A549 (cell line): ENCODE measurements around the gene PLAC1. TPM values are rescaled to one million over a fixed set of nuclear protein-coding genes. Genes with fewer than 3 reads are reported as not detected.

Source experiments
- ATAC-seq, 2 experiments: fragments of 200-7000 bp in 1 of 2; fragments of >200 bp in 1 of 2; cut with Nextera tagmentation in 1 of 2; cut with Tn5 transposase in 1 of 2; 3 replicates each; pipeline versions ENCODE4 v1.8.0 to v1.9.1; 2018 to 2020; ENCODE audit warnings: mild to moderate bottlenecking in 1 of 2, moderate library complexity in 1 of 2
- CTCF ChIA-PET: fragments of 300-600 bp; sonication (Branson Sonifier 250); formaldehyde crosslinking; extraction: SDS; loops from one replicate; lab custom pipeline; 2021; ENCODE audit warnings: antibody characterized with exemption, inconsistent platforms; lab: Yijun Ruan, JAX
- POLR2A ChIA-PET: fragments of 350-600 bp; formaldehyde crosslinking; extraction: SDS; loops from one replicate; lab custom pipeline; 2021; ENCODE audit warnings: antibody characterized with exemption, inconsistent platforms; lab: Yijun Ruan, JAX
- DNase-seq, 2 experiments: peaks; one replicate each; pipeline versions ENCODE4 v3.0.0 to v3.0.0-alpha.2; 2011 to 2016; ENCODE audit warnings: low read depth in 1 of 2, low spot score in 1 of 2
- FAIRE-seq: peaks from 2 replicates; lab custom pipeline; 2011; peaks lifted over from hg19 to GRCh38; lab: Jason Lieb, UNC
- H3K27ac ChIP-seq, 2 experiments: fragments of >200 bp; sonication (Bioruptor Twin); formaldehyde crosslinking; 3 replicates each; pipeline ENCODE4 v1.5.1; 2016 to 2017
- H3K4me1 ChIP-seq: fragments of >200 bp; sonication (Bioruptor Twin); formaldehyde crosslinking; 3 replicates; pipeline ENCODE4 v1.6.1; 2016
- H3K4me2 ChIP-seq: fragments of >200 bp; sonication (Bioruptor Twin); formaldehyde crosslinking; 3 replicates; pipeline ENCODE4 v1.6.1; 2016
- H3K4me3 ChIP-seq: fragments of >200 bp; sonication (Bioruptor Twin); formaldehyde crosslinking; 3 replicates; pipeline ENCODE4 v1.5.1; 2016
- H3K9me3 ChIP-seq: fragments of >200 bp; sonication (Bioruptor Twin); formaldehyde crosslinking; 3 replicates; pipeline ENCODE4 v1.6.1; 2016
- CEBPB ChIP-seq, 2 experiments: fragments of >200 bp in 1 of 2; sonication (Bioruptor Twin) in 1 of 2; formaldehyde crosslinking in 1 of 2; IDR thresholded peaks; 2 replicates each; pipeline ENCODE4 v1.6.1; 2012 to 2016
- CHD4 ChIP-seq: fragments of 200-600 bp; sonication (generic); IDR thresholded peaks from 2 replicates; pipeline ENCODE4 v1.6.1; 2016; ENCODE audit warnings: antibody characterized with exemption, mild to moderate bottlenecking, borderline replicate concordance
- ESRRA ChIP-seq: fragments of 150-350 bp; IDR thresholded peaks from 2 replicates; pipeline ENCODE4 v1.6.1; 2014; ENCODE audit warnings: mild to moderate bottlenecking, low read length, borderline replicate concordance
- FOSL2 ChIP-seq, 2 experiments: fragments of 450-650 bp in 1 of 2; fragments of >200 bp in 1 of 2; sonication (Bioruptor Twin) in 1 of 2; formaldehyde crosslinking; IDR thresholded peaks; 2 replicates each; pipeline versions ENCODE4 v1.5.0 to v1.6.1; 2016 to 2020; ENCODE audit warnings: mild to moderate bottlenecking in 1 of 2, moderate library complexity in 1 of 2
- HEYL ChIP-seq: fragments of 250-450 bp; sonication (Bioruptor Pico); IDR thresholded peaks from 2 replicates; pipeline ENCODE4 v1.8.0; 2021; ENCODE audit warnings: mild to moderate bottlenecking, moderate library complexity
- HOXA7 ChIP-seq: fragments of 250-450 bp; sonication (Bioruptor Pico); IDR thresholded peaks from 2 replicates; pipeline ENCODE4 v1.5.0; 2020; ENCODE audit warnings: mild to moderate bottlenecking, moderate library complexity
- JUN ChIP-seq, 2 experiments: fragments of >200 bp; sonication (Bioruptor Twin); formaldehyde crosslinking; IDR thresholded peaks; 2 replicates in 1 of 2; 3 replicates in 1 of 2; pipeline ENCODE4 v1.6.1; 2016 to 2017
- JUNB ChIP-seq: fragments of >200 bp; sonication (Bioruptor Twin); formaldehyde crosslinking; IDR thresholded peaks from 2 replicates; pipeline ENCODE4 v1.6.1; 2016
- KDM1A ChIP-seq: fragments of 200-600 bp; sonication (generic); IDR thresholded peaks from 2 replicates; pipeline ENCODE4 v1.6.1; 2016; ENCODE audit warnings: low read depth, mild to moderate bottlenecking
- KDM5A ChIP-seq: fragments of 200-600 bp; sonication (generic); IDR thresholded peaks from 2 replicates; pipeline ENCODE4 v1.6.1; 2016; ENCODE audit warnings: antibody characterized with exemption, mild to moderate bottlenecking
- MAZ ChIP-seq: fragments of 150-350 bp; IDR thresholded peaks from 2 replicates; pipeline ENCODE4 v1.6.1; 2014; ENCODE audit warnings: antibody characterized with exemption, low read depth, low read length, borderline replicate concordance
- MYC ChIP-seq: IDR thresholded peaks from 2 replicates; pipeline ENCODE4 v1.6.1; 2012; ENCODE audit warnings: mild to moderate bottlenecking, inconsistent platforms, low read length, improper control_type of control experiment, borderline replicate concordance
- NR3C1 ChIP-seq: fragments of >200 bp; sonication (Bioruptor Twin); formaldehyde crosslinking; IDR thresholded peaks from 3 replicates; pipeline ENCODE4 v1.6.1; 2017
- POLR2A ChIP-seq: IDR thresholded peaks from 2 replicates; pipeline ENCODE4 v1.6.1; 2012; ENCODE audit warnings: mild to moderate bottlenecking, low read length
- RARB ChIP-seq: fragments of 250-450 bp; sonication (Bioruptor Pico); IDR thresholded peaks from 2 replicates; pipeline ENCODE4 v1.8.0; 2021; ENCODE audit warnings: mild to moderate bottlenecking, moderate library complexity
- RNF2 ChIP-seq: fragments of 200-600 bp; sonication (generic); IDR thresholded peaks from 2 replicates; pipeline ENCODE4 v1.6.1; 2016; ENCODE audit warnings: low read depth, mild to moderate bottlenecking, antibody characterized with exemption, moderate library complexity, borderline replicate concordance
- SMC3 ChIP-seq: fragments of >200 bp; sonication (Bioruptor Twin); formaldehyde crosslinking; IDR thresholded peaks from 3 replicates; pipeline ENCODE4 v1.6.1; 2018; ENCODE audit warnings: inconsistent platforms
- TFCP2L1 ChIP-seq: fragments of 250-450 bp; sonication (Bioruptor Pico); IDR thresholded peaks from 2 replicates; pipeline ENCODE4 v1.5.0; 2021; ENCODE audit warnings: mild to moderate bottlenecking
- TP53 ChIP-seq: fragments of 250-450 bp; sonication (Bioruptor Pico); IDR thresholded peaks from 2 replicates; pipeline ENCODE4 v1.5.0; 2021; ENCODE audit warnings: mild to moderate bottlenecking, moderate library complexity
- ZC3H11A ChIP-seq: fragments of 450-650 bp; IDR thresholded peaks from 2 replicates; pipeline ENCODE4 v1.6.1; 2014; ENCODE audit warnings: antibody characterized with exemption, mild to moderate bottlenecking
- ZNF302 ChIP-seq: fragments of 250-450 bp; sonication (Bioruptor Pico); IDR thresholded peaks from 2 replicates; pipeline ENCODE4 v1.9.0; 2021; ENCODE audit warnings: inconsistent platforms, mild to moderate bottlenecking, moderate library complexity
- WGBS: methylation state at CpG from one replicate; pipeline ENCODE4 v1.1.6; 2017; ENCODE audit errors: missing lambda C conversion rate; 5-methylcytosine and 5-hydroxymethylcytosine counted together
- polyA plus RNA-seq, 4 experiments: library from polyadenylated mRNA; depleted of rRNA in 3 of 4; stranded (reverse); fragments of >200 nt; fragmentation: RNase III in 1 of 4; extraction: RNeasy Plus Mini Kit Qiagen cat#74134 plus additional on column Dnase treatment in 1 of 4; gene quantifications; 2 replicates in 3 of 4; 3 replicates in 1 of 4; pipeline ENCODE4 v1.2.3, GENCODE V29; 2011 to 2017
- TF ChIP-seq, protein P1 (sequence below): fragments of >200 bp; sonication (Bioruptor Twin); formaldehyde crosslinking; IDR thresholded peaks from 3 replicates; pipeline ENCODE4 v1.5.1; 2016
- TF ChIP-seq, protein P2 (sequence below): fragments of 150-350 bp; IDR thresholded peaks from 2 replicates; pipeline ENCODE4 v1.6.1; 2014; ENCODE audit warnings: low read depth, mild to moderate bottlenecking, low read length
- TF ChIP-seq, protein P3 (sequence below): IDR thresholded peaks from 2 replicates; pipeline ENCODE4 v1.6.1; 2012; ENCODE audit warnings: low read depth, borderline replicate concordance
- TF ChIP-seq, protein P4 (sequence below): fragments of 200-600 bp; sonication (generic); IDR thresholded peaks from 2 replicates; pipeline ENCODE4 v1.6.1; 2016; ENCODE audit warnings: antibody characterized with exemption, mild to moderate bottlenecking, moderate library complexity
- TF ChIP-seq, protein P5 (sequence below): IDR thresholded peaks from 2 replicates; pipeline ENCODE4 v1.6.1; 2012

PLAC1 gene
- polyA plus RNA-seq, 2 of the 4 experiments (the other 2 are of a cell fraction): 0.79 to 2.6 TPM

DNA sequence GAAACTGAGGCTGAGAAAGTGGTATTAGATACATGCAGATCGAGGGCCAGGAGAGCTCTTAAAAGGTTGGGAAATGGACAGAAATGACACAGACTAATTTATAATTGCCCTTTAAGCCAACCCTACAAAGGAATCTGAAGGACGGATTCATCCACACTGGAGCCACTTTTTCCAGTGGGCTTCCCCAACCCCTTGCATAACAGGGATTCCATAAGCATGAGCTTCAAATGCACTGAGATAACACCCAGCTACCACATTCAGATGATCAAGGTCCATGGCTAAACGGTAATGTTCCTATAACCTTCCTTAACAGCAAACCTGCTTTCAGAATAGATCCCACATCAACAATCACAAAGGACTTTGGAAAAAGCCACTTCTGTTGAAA is 34.2 kb downstream of the PLAC1 start:
- H3K4me1 ChIP-seq: peaks cover 27% of the 10 kb centered on the region
- TF ChIP-seq KDM5A: no peak
- TF ChIP-seq ZC3H11A: no peak
- no peak for TF ChIP-seq TFCP2L1 (CRISPR knock-in tag)
- no peak for TF ChIP-seq ESRRA
- no peak for TF ChIP-seq KDM1A
- no peak for TF ChIP-seq RARB (CRISPR knock-in tag)
- TF ChIP-seq JUNB: no peak
- TF ChIP-seq HEYL (CRISPR knock-in tag): no peak
- TF ChIP-seq, protein P1, sequence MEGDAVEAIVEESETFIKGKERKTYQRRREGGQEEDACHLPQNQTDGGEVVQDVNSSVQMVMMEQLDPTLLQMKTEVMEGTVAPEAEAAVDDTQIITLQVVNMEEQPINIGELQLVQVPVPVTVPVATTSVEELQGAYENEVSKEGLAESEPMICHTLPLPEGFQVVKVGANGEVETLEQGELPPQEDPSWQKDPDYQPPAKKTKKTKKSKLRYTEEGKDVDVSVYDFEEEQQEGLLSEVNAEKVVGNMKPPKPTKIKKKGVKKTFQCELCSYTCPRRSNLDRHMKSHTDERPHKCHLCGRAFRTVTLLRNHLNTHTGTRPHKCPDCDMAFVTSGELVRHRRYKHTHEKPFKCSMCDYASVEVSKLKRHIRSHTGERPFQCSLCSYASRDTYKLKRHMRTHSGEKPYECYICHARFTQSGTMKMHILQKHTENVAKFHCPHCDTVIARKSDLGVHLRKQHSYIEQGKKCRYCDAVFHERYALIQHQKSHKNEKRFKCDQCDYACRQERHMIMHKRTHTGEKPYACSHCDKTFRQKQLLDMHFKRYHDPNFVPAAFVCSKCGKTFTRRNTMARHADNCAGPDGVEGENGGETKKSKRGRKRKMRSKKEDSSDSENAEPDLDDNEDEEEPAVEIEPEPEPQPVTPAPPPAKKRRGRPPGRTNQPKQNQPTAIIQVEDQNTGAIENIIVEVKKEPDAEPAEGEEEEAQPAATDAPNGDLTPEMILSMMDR: no peak
- no peak for TF ChIP-seq CHD4
- no peak for TF ChIP-seq ZNF302
- no peak for TF ChIP-seq MYC
- TF ChIP-seq JUN (IDR thresholded peaks at IDR 0.05): no peak
- H3K27ac ChIP-seq: peak overlapping the region in 1 of 2 experiments; percentile 90; a peak in 2 of 6 replicates
- DNase-seq (no peak), FAIRE-seq (no peak), ATAC-seq (no peak)
- no peaks in the 10 kb centered on the region for H3K9me3 ChIP-seq
- CTCF ChIA-PET: interaction anchor here (0.6 to 1.8 kb wide), 2 partner anchors 20 to 179 kb away, joined by 3 to 7 read pairs; no protein-coding TSS in a partner anchor
- 86% methylated on average over 3 of the region's 3 CpGs for WGBS
- POLR2A ChIA-PET: no interaction called here
- no peak overlapping the region for H3K4me2 ChIP-seq
- H3K4me3 ChIP-seq: no peak overlapping the region

DNA sequence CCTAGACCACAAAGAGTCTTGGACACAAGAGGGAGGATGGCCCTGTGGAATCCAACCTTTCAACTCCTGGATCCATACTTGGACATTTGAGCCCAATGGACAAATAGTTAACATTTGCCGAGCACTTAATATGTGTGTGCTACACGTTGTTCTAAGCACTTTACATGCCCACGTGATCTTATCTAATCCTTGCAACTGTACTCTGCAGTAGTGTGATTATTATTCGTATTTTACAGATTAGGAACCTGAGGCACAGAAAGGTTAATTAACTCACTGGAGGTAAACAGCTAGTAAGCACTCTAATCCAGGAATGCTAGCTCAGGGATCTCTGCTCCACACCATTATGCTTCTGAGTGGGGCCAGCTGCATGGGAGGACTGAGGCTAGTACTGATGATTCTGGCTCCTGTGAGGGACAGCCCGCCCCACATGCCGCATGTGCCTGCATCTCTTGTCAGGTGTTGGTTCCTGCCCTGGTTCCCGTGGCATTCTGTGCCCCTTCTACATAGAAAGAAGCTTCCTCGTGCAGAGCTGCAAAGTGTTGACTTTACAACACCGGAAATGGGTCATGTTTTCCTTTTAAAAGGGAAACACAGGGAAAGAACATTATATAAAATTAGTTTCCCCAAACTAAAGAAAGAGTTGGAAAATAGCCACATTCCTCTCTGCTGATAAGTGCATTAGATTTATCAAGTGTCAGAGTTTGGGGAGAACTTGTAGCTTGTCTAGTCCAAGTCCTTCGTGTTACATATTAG is 34.8 kb downstream of the PLAC1 start:
- CTCF ChIA-PET: interaction anchor here (1.8 kb wide), 1 partner anchor 19 kb away, joined by 7 read pairs; no protein-coding TSS in a partner anchor
- no peak overlapping the region for H3K4me2 ChIP-seq
- H3K4me3 ChIP-seq: no peak overlapping the region
- H3K27ac ChIP-seq: peak overlapping the region in 1 of 2 experiments; percentile 90; a peak in 3 of 6 replicates
- POLR2A ChIA-PET: no interaction called here
- no peak for ATAC-seq
- WGBS: 80% methylated on average over 8 of the region's 10 CpGs
- H3K4me1 ChIP-seq: peaks cover 27% of the 10 kb centered on the region
- TF ChIP-seq HEYL (CRISPR knock-in tag) (no peak), FOSL2 (IDR thresholded peaks at IDR 0.05) (no peak), FOSL2 (CRISPR knock-in tag; IDR thresholded peaks at IDR 0.05) (no peak), CHD4 (no peak), RNF2 (no peak), NR3C1 (no peak), TP53 (CRISPR knock-in tag) (no peak), POLR2A (no peak), HOXA7 (CRISPR knock-in tag) (no peak), ZC3H11A (no peak)
- TF ChIP-seq, protein P2, sequence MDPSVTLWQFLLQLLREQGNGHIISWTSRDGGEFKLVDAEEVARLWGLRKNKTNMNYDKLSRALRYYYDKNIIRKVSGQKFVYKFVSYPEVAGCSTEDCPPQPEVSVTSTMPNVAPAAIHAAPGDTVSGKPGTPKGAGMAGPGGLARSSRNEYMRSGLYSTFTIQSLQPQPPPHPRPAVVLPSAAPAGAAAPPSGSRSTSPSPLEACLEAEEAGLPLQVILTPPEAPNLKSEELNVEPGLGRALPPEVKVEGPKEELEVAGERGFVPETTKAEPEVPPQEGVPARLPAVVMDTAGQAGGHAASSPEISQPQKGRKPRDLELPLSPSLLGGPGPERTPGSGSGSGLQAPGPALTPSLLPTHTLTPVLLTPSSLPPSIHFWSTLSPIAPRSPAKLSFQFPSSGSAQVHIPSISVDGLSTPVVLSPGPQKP: no peak
- DNase-seq: no peak
- FAIRE-seq: no peak
- H3K9me3 ChIP-seq: no peaks in the 10 kb centered on the region

DNA sequence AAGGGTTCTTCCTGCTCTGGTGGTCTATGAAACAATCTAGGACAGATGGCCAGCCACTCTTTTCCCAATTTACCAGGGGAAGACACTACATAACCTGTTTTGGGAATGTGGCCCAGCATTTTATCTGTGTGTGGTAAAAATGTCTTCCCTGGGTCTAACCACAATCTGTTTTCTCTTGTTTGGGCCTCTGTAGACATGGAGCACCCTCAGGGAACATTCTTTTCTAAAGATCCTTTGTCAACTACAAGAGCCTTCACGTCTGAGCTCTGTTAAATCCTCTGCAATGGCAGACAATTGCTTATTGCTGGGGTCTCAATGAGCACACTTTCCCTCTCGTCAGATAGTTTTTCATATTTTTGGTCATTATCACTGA is 35.5 kb downstream of the PLAC1 start:
- peaks cover 27% of the 10 kb centered on the region for H3K4me1 ChIP-seq
- no peak for DNase-seq
- H3K9me3 ChIP-seq: no peaks in the 10 kb centered on the region
- ChIA-PET POLR2A (interaction anchor here (1.4 kb wide), 1 partner anchor 48 kb away, joined by 6 read pairs; no protein-coding TSS in a partner anchor), CTCF (interaction anchor here (0.9 kb wide), 1 partner anchor 9 kb away, joined by 4 read pairs; no protein-coding TSS in a partner anchor)
- no peak overlapping the region for H3K4me3 ChIP-seq
- no peak for FAIRE-seq
- peak overlapping the region; percentile 62 to 90 for H3K27ac ChIP-seq
- 79% methylated on average over 2 of the region's 2 CpGs for WGBS
- ATAC-seq: no peak
- peak overlapping the region; percentile 51 for H3K4me2 ChIP-seq
- TF ChIP-seq SMC3 (no peak), RARB (CRISPR knock-in tag) (no peak), MAZ (no peak), CEBPB (IDR thresholded peaks at IDR 0.05) (no peak), RNF2 (no peak)
- TF ChIP-seq, protein P3, sequence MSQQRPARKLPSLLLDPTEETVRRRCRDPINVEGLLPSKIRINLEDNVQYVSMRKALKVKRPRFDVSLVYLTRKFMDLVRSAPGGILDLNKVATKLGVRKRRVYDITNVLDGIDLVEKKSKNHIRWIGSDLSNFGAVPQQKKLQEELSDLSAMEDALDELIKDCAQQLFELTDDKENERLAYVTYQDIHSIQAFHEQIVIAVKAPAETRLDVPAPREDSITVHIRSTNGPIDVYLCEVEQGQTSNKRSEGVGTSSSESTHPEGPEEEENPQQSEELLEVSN: no peak
- TF ChIP-seq, protein P4, sequence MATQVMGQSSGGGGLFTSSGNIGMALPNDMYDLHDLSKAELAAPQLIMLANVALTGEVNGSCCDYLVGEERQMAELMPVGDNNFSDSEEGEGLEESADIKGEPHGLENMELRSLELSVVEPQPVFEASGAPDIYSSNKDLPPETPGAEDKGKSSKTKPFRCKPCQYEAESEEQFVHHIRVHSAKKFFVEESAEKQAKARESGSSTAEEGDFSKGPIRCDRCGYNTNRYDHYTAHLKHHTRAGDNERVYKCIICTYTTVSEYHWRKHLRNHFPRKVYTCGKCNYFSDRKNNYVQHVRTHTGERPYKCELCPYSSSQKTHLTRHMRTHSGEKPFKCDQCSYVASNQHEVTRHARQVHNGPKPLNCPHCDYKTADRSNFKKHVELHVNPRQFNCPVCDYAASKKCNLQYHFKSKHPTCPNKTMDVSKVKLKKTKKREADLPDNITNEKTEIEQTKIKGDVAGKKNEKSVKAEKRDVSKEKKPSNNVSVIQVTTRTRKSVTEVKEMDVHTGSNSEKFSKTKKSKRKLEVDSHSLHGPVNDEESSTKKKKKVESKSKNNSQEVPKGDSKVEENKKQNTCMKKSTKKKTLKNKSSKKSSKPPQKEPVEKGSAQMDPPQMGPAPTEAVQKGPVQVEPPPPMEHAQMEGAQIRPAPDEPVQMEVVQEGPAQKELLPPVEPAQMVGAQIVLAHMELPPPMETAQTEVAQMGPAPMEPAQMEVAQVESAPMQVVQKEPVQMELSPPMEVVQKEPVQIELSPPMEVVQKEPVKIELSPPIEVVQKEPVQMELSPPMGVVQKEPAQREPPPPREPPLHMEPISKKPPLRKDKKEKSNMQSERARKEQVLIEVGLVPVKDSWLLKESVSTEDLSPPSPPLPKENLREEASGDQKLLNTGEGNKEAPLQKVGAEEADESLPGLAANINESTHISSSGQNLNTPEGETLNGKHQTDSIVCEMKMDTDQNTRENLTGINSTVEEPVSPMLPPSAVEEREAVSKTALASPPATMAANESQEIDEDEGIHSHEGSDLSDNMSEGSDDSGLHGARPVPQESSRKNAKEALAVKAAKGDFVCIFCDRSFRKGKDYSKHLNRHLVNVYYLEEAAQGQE: no peak
- TF ChIP-seq, protein P5, sequence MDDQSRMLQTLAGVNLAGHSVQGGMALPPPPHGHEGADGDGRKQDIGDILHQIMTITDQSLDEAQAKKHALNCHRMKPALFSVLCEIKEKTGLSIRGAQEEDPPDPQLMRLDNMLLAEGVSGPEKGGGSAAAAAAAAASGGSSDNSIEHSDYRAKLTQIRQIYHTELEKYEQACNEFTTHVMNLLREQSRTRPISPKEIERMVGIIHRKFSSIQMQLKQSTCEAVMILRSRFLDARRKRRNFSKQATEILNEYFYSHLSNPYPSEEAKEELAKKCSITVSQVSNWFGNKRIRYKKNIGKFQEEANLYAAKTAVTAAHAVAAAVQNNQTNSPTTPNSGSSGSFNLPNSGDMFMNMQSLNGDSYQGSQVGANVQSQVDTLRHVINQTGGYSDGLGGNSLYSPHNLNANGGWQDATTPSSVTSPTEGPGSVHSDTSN: no peak
